ENCODE measurements around the gene C1orf216. TPM values are rescaled to one million over a fixed set of nuclear protein-coding genes. Genes with fewer than 3 reads are reported as not detected.

Gene C1orf216
- total and polyA plus RNA-seq, 3 experiments from 2014 or later = 15.3 to 21.8 (median 20.6) TPM

GRCh38 chr1:35675773-35676172 is 42.9 kb downstream of the C1orf216 start:
- Histone ChIP-seq H3K9me3 (ENCODE audit: low read length) (no peaks in the 10 kb centered on the region), H3K27me3 (ENCODE audit: insufficient read depth, low read length, poor library complexity, severe bottlenecking) (peaks cover 11% of the 10 kb centered on the region), H3K4me1 (ENCODE audit: insufficient read depth, low read length) (no peaks in the 10 kb centered on the region), H3K36me3 (ENCODE audit: insufficient read depth, low read length) (no peaks in the 10 kb centered on the region), H3K4me3 (ENCODE audit: low read length) (no peak overlapping the region), H3K27ac (ENCODE audit: low read depth, low read length) (no peak overlapping the region)
- CTCF ChIA-PET = no interaction called here
- DNase-seq = no peak
- POLR2A ChIA-PET = no interaction called here
- no peaks in the 10 kb centered on the region for H3K9me3 Mint-ChIP-seq
- H3K27ac Mint-ChIP-seq = no peak overlapping the region
- no peak overlapping the region for H3K4me3 Mint-ChIP-seq
- H3K36me3 Mint-ChIP-seq = no peaks in the 10 kb centered on the region
- peaks cover 13 to 41% of the 10 kb centered on the region in 2 donors for H3K27me3 Mint-ChIP-seq
- no peaks in the 10 kb centered on the region for H3K4me1 Mint-ChIP-seq

GRCh38 chr1:35674111-35674510 is 44.6 kb downstream of the C1orf216 start:
- peaks cover 11 to 43% of the 10 kb centered on the region in 2 donors for H3K27me3 Mint-ChIP-seq
- H3K4me3 Mint-ChIP-seq = no peak overlapping the region
- DNase-seq = no peak
- no peaks in the 10 kb centered on the region for H3K4me1 Mint-ChIP-seq
- Histone ChIP-seq H3K27ac (ENCODE audit: low read depth, low read length) (peak overlapping the region; percentile 18), H3K36me3 (ENCODE audit: insufficient read depth, low read length) (no peaks in the 10 kb centered on the region), H3K27me3 (ENCODE audit: insufficient read depth, low read length, poor library complexity, severe bottlenecking) (peaks cover 11% of the 10 kb centered on the region), H3K9me3 (ENCODE audit: low read length) (no peaks in the 10 kb centered on the region), H3K4me1 (ENCODE audit: insufficient read depth, low read length) (no peaks in the 10 kb centered on the region), H3K4me3 (ENCODE audit: low read length) (no peak overlapping the region)
- H3K27ac Mint-ChIP-seq = peak overlapping the region in 1 of 8 donors; percentile 20
- no peaks in the 10 kb centered on the region for H3K9me3 Mint-ChIP-seq
- CTCF ChIA-PET = no interaction called here
- no peaks in the 10 kb centered on the region for H3K36me3 Mint-ChIP-seq
- POLR2A ChIA-PET = no interaction called here

- no peaks in the 10 kb centered on the region for H3K4me1 ChIP-seq (ENCODE audit: insufficient read depth, low read length)
- no peaks in the 10 kb centered on the region for H3K9me3 Mint-ChIP-seq
- no peaks in the 10 kb centered on the region for H3K36me3 Mint-ChIP-seq
- H3K27ac Mint-ChIP-seq = peak overlapping the region in 1 of 8 donors; percentile 3
- no peaks in the 10 kb centered on the region for H3K36me3 ChIP-seq (ENCODE audit: insufficient read depth, low read length)
- no peaks in the 10 kb centered on the region for H3K4me1 Mint-ChIP-seq
- POLR2A ChIA-PET = no interaction called here
- H3K4me3 Mint-ChIP-seq = no peak overlapping the region
- no peak for DNase-seq
- no peaks in the 10 kb centered on the region for H3K9me3 ChIP-seq (ENCODE audit: low read length)
- peaks cover 9 to 50% of the 10 kb centered on the region in 2 donors for H3K27me3 Mint-ChIP-seq
- peaks cover 11% of the 10 kb centered on the region for H3K27me3 ChIP-seq (ENCODE audit: insufficient read depth, low read length, poor library complexity, severe bottlenecking)
- H3K27ac ChIP-seq (ENCODE audit: low read depth, low read length) = no peak overlapping the region
- H3K4me3 ChIP-seq (ENCODE audit: low read length) = no peak overlapping the region
- CTCF ChIA-PET = no interaction called here
These were observed 46.6 kb downstream of the C1orf216 start for GRCh38 chr1:35672116-35672515.

- no peaks in the 10 kb centered on the region for H3K9me3 ChIP-seq (ENCODE audit: low read length)
- Mint-ChIP-seq H3K4me1 (no peaks in the 10 kb centered on the region), H3K9me3 (no peaks in the 10 kb centered on the region), H3K4me3 (no peak overlapping the region), H3K36me3 (no peaks in the 10 kb centered on the region), H3K27ac (no peak overlapping the region), H3K27me3 (peaks cover 2 to 48% of the 10 kb centered on the region in 2 donors)
- no peak overlapping the region for H3K27ac ChIP-seq (ENCODE audit: low read depth, low read length)
- POLR2A ChIA-PET = no interaction called here
- DNase-seq = no peak
- H3K4me1 ChIP-seq (ENCODE audit: insufficient read depth, low read length) = no peaks in the 10 kb centered on the region
- no peaks in the 10 kb centered on the region for H3K36me3 ChIP-seq (ENCODE audit: insufficient read depth, low read length)
- CTCF ChIA-PET = no interaction called here
- no peak overlapping the region for H3K4me3 ChIP-seq (ENCODE audit: low read length)
- H3K27me3 ChIP-seq (ENCODE audit: insufficient read depth, low read length, poor library complexity, severe bottlenecking) = peaks cover 11% of the 10 kb centered on the region
These were observed 50.2 kb downstream of the C1orf216 start for GRCh38 chr1:35668506-35668905.

- H3K36me3 Mint-ChIP-seq = no peaks in the 10 kb centered on the region
- Histone ChIP-seq H3K9me3 (ENCODE audit: low read length) (no peaks in the 10 kb centered on the region), H3K27ac (ENCODE audit: low read depth, low read length) (no peak overlapping the region), H3K27me3 (ENCODE audit: insufficient read depth, low read length, poor library complexity, severe bottlenecking) (peaks cover under 1% of the 10 kb centered on the region), H3K4me1 (ENCODE audit: insufficient read depth, low read length) (no peaks in the 10 kb centered on the region), H3K4me3 (ENCODE audit: low read length) (no peak overlapping the region), H3K36me3 (ENCODE audit: insufficient read depth, low read length) (no peaks in the 10 kb centered on the region)
- no peak for DNase-seq
- no peaks in the 10 kb centered on the region for H3K4me1 Mint-ChIP-seq
- ChIA-PET POLR2A (no interaction called here), CTCF (interaction anchor here (0.8 kb wide), 1 partner anchor 21 kb away, joined by 3 read pairs; no protein-coding TSS in a partner anchor)
- no peaks in the 10 kb centered on the region for H3K9me3 Mint-ChIP-seq
- H3K27ac Mint-ChIP-seq = no peak overlapping the region
- peaks cover 2 to 33% of the 10 kb centered on the region in 2 donors for H3K27me3 Mint-ChIP-seq
- no peak overlapping the region for H3K4me3 Mint-ChIP-seq
These were observed 51.8 kb downstream of the C1orf216 start for GRCh38 chr1:35666916-35667315.

GRCh38 chr1:35666216-35666615 is 52.5 kb downstream of the C1orf216 start:
- H3K4me3 ChIP-seq (ENCODE audit: low read length) = no peak overlapping the region
- no peak overlapping the region for H3K27ac ChIP-seq (ENCODE audit: low read depth, low read length)
- H3K36me3 ChIP-seq (ENCODE audit: insufficient read depth, low read length) = no peaks in the 10 kb centered on the region
- Mint-ChIP-seq H3K27ac (peak overlapping the region in 1 of 8 donors; percentile 6), H3K27me3 (peaks cover 2 to 37% of the 10 kb centered on the region in 2 donors), H3K4me3 (no peak overlapping the region), H3K9me3 (peaks cover 0 to 3% (median 0%) of the 10 kb centered on the region in 5 donors), H3K4me1 (no peaks in the 10 kb centered on the region), H3K36me3 (no peaks in the 10 kb centered on the region)
- no peaks in the 10 kb centered on the region for H3K4me1 ChIP-seq (ENCODE audit: insufficient read depth, low read length)
- no peaks in the 10 kb centered on the region for H3K9me3 ChIP-seq (ENCODE audit: low read length)
- H3K27me3 ChIP-seq (ENCODE audit: insufficient read depth, low read length, poor library complexity, severe bottlenecking) = no peaks in the 10 kb centered on the region
- CTCF ChIA-PET = interaction anchor here (0.8 kb wide), 1 partner anchor 20 kb away, joined by 3 read pairs; no protein-coding TSS in a partner anchor
- POLR2A ChIA-PET = no interaction called here
- DNase-seq = no peak

Other genes starting within 250 kb of the C1orf216 start
- gene KIAA0319L, start 161.5 kb downstream of the C1orf216 start, total RNA-seq = 10 to 100 TPM; 28.5 to 30.4 TPM
- gene KIAA0319L, start 161.5 kb downstream of the C1orf216 start, polyA plus RNA-seq = 29.3 TPM
- 10 to 100 TPM; 49.0 to 50.4 TPM for gene NCDN, start 161.1 kb downstream of the C1orf216 start, total RNA-seq
- gene NCDN, start 161.1 kb downstream of the C1orf216 start, polyA plus RNA-seq = 15.7 TPM
- 1 to 10 TPM in 1 of 2 experiments, under 1 TPM in 1; 0.69 to 1.0 TPM for gene TFAP2E, start 145.6 kb downstream of the C1orf216 start, total RNA-seq
- gene TFAP2E, start 145.6 kb downstream of the C1orf216 start, polyA plus RNA-seq = 0.41 TPM
- 100 to 1,000 TPM; 117 to 119 TPM for gene PSMB2, start 77.4 kb downstream of the C1orf216 start, total RNA-seq
- 87.0 TPM for gene PSMB2, start 77.4 kb downstream of the C1orf216 start, polyA plus RNA-seq
- gene CLSPN, start 51.1 kb upstream of the C1orf216 start, total RNA-seq = 10 to 100 TPM; 83.5 to 84.8 TPM
- 0.09 TPM for gene CLSPN, start 51.1 kb upstream of the C1orf216 start, polyA plus RNA-seq
- gene AGO4, start 89.1 kb upstream of the C1orf216 start, total RNA-seq = 1 to 10 TPM; 8.3 to 9.1 TPM
- gene AGO4, start 89.1 kb upstream of the C1orf216 start, polyA plus RNA-seq = 14.6 TPM
- gene AGO1, start 164.3 kb upstream of the C1orf216 start, total RNA-seq = 10 to 100 TPM; 41.0 to 41.6 TPM
- 9.4 TPM for gene AGO1, start 164.3 kb upstream of the C1orf216 start, polyA plus RNA-seq
- gene AGO3, start 212.2 kb upstream of the C1orf216 start, total RNA-seq = 10 to 100 TPM; 30.0 to 31.3 TPM
- 12.8 TPM for gene AGO3, start 212.2 kb upstream of the C1orf216 start, polyA plus RNA-seq

All from CD8-positive, alpha-beta memory T cell (primary cell).